SK-N-SH (cell line): ENCODE data around the gene ZBTB3. TPM values are rescaled to one million over a fixed set of nuclear protein-coding genes. Genes with fewer than 3 reads are reported as not detected.

Source experiments
- CTCF ChIA-PET: fragments of 300-600, 350-600 bp; formaldehyde crosslinking; extraction: SDS; loops from one replicate; lab custom pipeline; 2021; lab: Yijun Ruan, JAX
- POLR2A ChIA-PET: fragments of 350-600 bp; sonication (Branson Sonifier 250); formaldehyde crosslinking; extraction: SDS; loops from one replicate; lab custom pipeline; 2020; ENCODE audit warnings: antibody characterized with exemption, inconsistent platforms; lab: Yijun Ruan, JAX
- DNase-seq: peaks from one replicate; pipeline ENCODE4 v3.0.0; 2012
- H2AFZ ChIP-seq: fragments of 200-600 bp; sonication (generic); 2 replicates; pipeline ENCODE4 v1.8.1; 2016; ENCODE audit warnings: antibody characterized with exemption, mild to moderate bottlenecking, low read depth
- H3F3A ChIP-seq: fragments of 200-600 bp; sonication (generic); replicated peaks from 2 replicates; pipeline ENCODE3; 2016; ENCODE audit warnings: antibody characterized with exemption, mild to moderate bottlenecking; ENCODE audit not compliant: insufficient read depth
- H3K27ac ChIP-seq, 2 experiments: fragments of 200-500 bp in 1 of 2; fragments of 200-600 bp in 1 of 2; sonication (Bioruptor generic) in 1 of 2; sonication (generic), shearing (Covaris generic) in 1 of 2; 2 replicates each; pipeline versions ENCODE4 v1.5.1 to v1.6.1; 2014 to 2016; ENCODE audit warnings: low read depth in 2 of 2, inconsistent platforms in 1 of 2, low read length in 1 of 2, mild to moderate bottlenecking in 1 of 2, mixed read lengths in 1 of 2
- H3K27me3 ChIP-seq: fragments of 200-600 bp; sonication (generic), shearing (Covaris generic); 2 replicates; pipeline ENCODE4 v1.6.1; 2016; ENCODE audit warnings: mixed run types; ENCODE audit not compliant: insufficient read depth
- H3K36me3 ChIP-seq, 2 experiments: fragments of 200-500 bp in 1 of 2; fragments of 200-600 bp in 1 of 2; sonication (Bioruptor generic) in 1 of 2; sonication (generic) in 1 of 2; replicated peaks in 1 of 2; 2 replicates each; pipeline versions ENCODE3 to v1.5.1; 2014 to 2016; ENCODE audit warnings: low read length in 1 of 2, mild to moderate bottlenecking in 1 of 2; ENCODE audit not compliant: insufficient read depth in 2 of 2, control insufficient read depth in 1 of 2
- H3K4me1 ChIP-seq, 2 experiments: fragments of 200-500 bp in 1 of 2; fragments of 200-600 bp in 1 of 2; sonication (Bioruptor generic) in 1 of 2; sonication (generic), shearing (Covaris generic) in 1 of 2; 2 replicates each; pipeline versions ENCODE4 v1.5.1 to v1.6.1; 2014 to 2016; ENCODE audit warnings: low read depth in 1 of 2, low read length in 1 of 2, mixed run types in 1 of 2; ENCODE audit not compliant: insufficient read depth in 2 of 2, control insufficient read depth in 1 of 2
- H3K4me2 ChIP-seq: fragments of 200-600 bp; sonication (generic), shearing (Covaris generic); 2 replicates; pipeline ENCODE4 v1.6.1; 2017; ENCODE audit warnings: mixed run types
- H3K4me3 ChIP-seq, 2 experiments: fragments of 200-500 bp in 1 of 2; fragments of 200-600 bp in 1 of 2; sonication (Bioruptor generic) in 1 of 2; sonication (generic), shearing (Covaris generic) in 1 of 2; 2 replicates each; pipeline versions ENCODE4 v1.5.1 to v1.8.1; 2014 to 2016; ENCODE audit warnings: low read depth in 2 of 2, inconsistent platforms in 1 of 2, low read length in 1 of 2, mild to moderate bottlenecking in 1 of 2, mixed read lengths in 1 of 2, moderate library complexity in 1 of 2
- H3K79me2 ChIP-seq: fragments of 200-600 bp; sonication (generic); 2 replicates; pipeline ENCODE4 v1.8.1; 2017; ENCODE audit warnings: mild to moderate bottlenecking; ENCODE audit not compliant: insufficient read depth
- H3K9ac ChIP-seq: fragments of 200-600 bp; sonication (generic); 2 replicates; pipeline ENCODE4 v1.6.1; 2017; ENCODE audit warnings: mixed run types
- H3K9me2 ChIP-seq: fragments of 200-600 bp; sonication (generic); 2 replicates; pipeline ENCODE4 v1.6.1; 2017; ENCODE audit warnings: mixed run types
- H3K9me3 ChIP-seq: fragments of 200-600 bp; sonication (generic); 2 replicates; pipeline ENCODE4 v1.6.1; 2017; ENCODE audit warnings: mixed run types, mild to moderate bottlenecking, moderate library complexity
- H4K20me1 ChIP-seq: fragments of 200-600 bp; sonication (generic); 2 replicates; pipeline ENCODE4 v1.6.1; 2017; ENCODE audit warnings: mild to moderate bottlenecking, mixed run types; ENCODE audit not compliant: insufficient read depth
- CHD2 ChIP-seq: fragments of 150-350 bp; IDR thresholded peaks from 2 replicates; pipeline ENCODE4 v1.6.1; 2018; ENCODE audit warnings: low read length; ENCODE audit not compliant: partially characterized antibody
- CTCF ChIP-seq: fragments of 200-600 bp; sonication (generic); IDR thresholded peaks from 2 replicates; pipeline ENCODE4 v1.6.1; 2017; ENCODE audit warnings: antibody characterized with exemption, mild to moderate bottlenecking, moderate library complexity
- ELF1 ChIP-seq: IDR thresholded peaks from 2 replicates; pipeline ENCODE4 v1.4.0; 2012
- EZH2phosphoT487 ChIP-seq: fragments of 200-600 bp; sonication (generic); IDR thresholded peaks from 2 replicates; pipeline ENCODE4 v1.6.1; 2017; ENCODE audit warnings: low read depth, mixed run types, mild to moderate bottlenecking, antibody characterized with exemption, moderate library complexity, borderline replicate concordance
- FOXJ3 ChIP-seq: sonication (generic); formaldehyde crosslinking; IDR thresholded peaks from 2 replicates; pipeline ENCODE4 v1.5.1; 2020; ENCODE audit warnings: mild to moderate bottlenecking, missing genetic modification reagents
- GABPA ChIP-seq: IDR thresholded peaks from 2 replicates; pipeline ENCODE4 v1.4.0; 2012; ENCODE audit warnings: low read depth, mild to moderate bottlenecking
- GATA2 ChIP-seq: sonication (generic); formaldehyde crosslinking; IDR thresholded peaks from 2 replicates; pipeline ENCODE4 v1.5.0; 2020; ENCODE audit warnings: mild to moderate bottlenecking, missing genetic modification reagents
- IRF3 ChIP-seq: fragments of 150-350 bp; IDR thresholded peaks from 2 replicates; pipeline ENCODE4 v1.6.1; 2016; ENCODE audit warnings: mild to moderate bottlenecking, low read depth, low read length
- MXI1 ChIP-seq: IDR thresholded peaks from 2 replicates; pipeline ENCODE4 v1.6.1; 2012; ENCODE audit warnings: mild to moderate bottlenecking, low read depth, low read length, improper control_type of control experiment
- POLR2AphosphoS5 ChIP-seq: IDR thresholded peaks from 2 replicates; pipeline ENCODE4 v1.6.1; 2012; ENCODE audit warnings: low read depth, low read length
- RAD21 ChIP-seq: IDR thresholded peaks from 2 replicates; pipeline ENCODE4 v1.6.1; 2012; ENCODE audit warnings: mild to moderate bottlenecking, low read length
- RFX5 ChIP-seq: IDR thresholded peaks from 2 replicates; pipeline ENCODE4 v1.6.1; 2012; ENCODE audit warnings: mild to moderate bottlenecking, improper control_type of control experiment, low read length
- SIN3A ChIP-seq: IDR thresholded peaks from 2 replicates; pipeline ENCODE4 v1.6.1; 2012; ENCODE audit warnings: low read depth, mild to moderate bottlenecking, low read length, moderate library complexity, borderline replicate concordance
- USF1 ChIP-seq: IDR thresholded peaks from 2 replicates; pipeline ENCODE4 v1.4.0; 2012; ENCODE audit warnings: low read depth, borderline replicate concordance
- YY1 ChIP-seq: IDR thresholded peaks from 2 replicates; pipeline ENCODE4 v1.4.0; 2012; ENCODE audit warnings: low read depth, mild to moderate bottlenecking
- WGBS: methylation state at CpG from one replicate; pipeline ENCODE4 v1.1.6; 2017; ENCODE audit warnings: low lambda C conversion rate; 5-methylcytosine and 5-hydroxymethylcytosine counted together
- polyA plus RNA-seq, 3 experiments: library from polyadenylated mRNA; depleted of rRNA; stranded (reverse); fragments of >200 nt; gene quantifications; 2 replicates each; pipeline ENCODE4 v1.2.3, GENCODE V29; 2012

ZBTB3 gene
- polyA plus RNA-seq, 1 of the 3 experiments (the other 2 are of a cell fraction): 2.1 TPM

GRCh38 chr11:62791501-62792201 lies 37.7 kb upstream of the ZBTB3 start, which contains the start of gene TMEM223 (continued):
- no peak for TF ChIP-seq MXI1
- TF ChIP-seq GATA2 (CRISPR knock-in tag): no peak
- peak; percentile 91 for TF ChIP-seq YY1
- peak; percentile 74 for TF ChIP-seq ELF1
- TF ChIP-seq EZH2phosphoT487: no peak
- no peak for TF ChIP-seq CTCF
- no peak for TF ChIP-seq USF1
- TF ChIP-seq FOXJ3 (CRISPR knock-in tag): no peak
- TF ChIP-seq SIN3A: peak; percentile 29; the same call in 1 of the 2 replicates

GRCh38 chr11:62789576-62789975 lies 35.6 kb upstream of the ZBTB3 start:
- no peak for DNase-seq
- 80% methylated on average over 2 of the region's 3 CpGs for WGBS
- H3K79me2 ChIP-seq: peaks cover 59% of the 10 kb centered on the region
- peaks cover 51% of the 10 kb centered on the region for H3F3A ChIP-seq
- H3K9me2 ChIP-seq: no peaks in the 10 kb centered on the region
- H3K27ac ChIP-seq: peak overlapping the region in 1 of 2 experiments; percentile 33; a peak in 1 of 4 replicates
- H3K27me3 ChIP-seq: no peaks in the 10 kb centered on the region
- H3K9me3 ChIP-seq: no peaks in the 10 kb centered on the region
- H3K4me2 ChIP-seq: no peak overlapping the region; the same call in none of the 2 replicates
- H3K4me3 ChIP-seq: no peak overlapping the region
- H2AFZ ChIP-seq: no peak overlapping the region
- peaks cover 40 to 45% of the 10 kb centered on the region in 2 experiments for H3K36me3 ChIP-seq
- H3K9ac ChIP-seq: no peak overlapping the region
- H3K4me1 ChIP-seq: peaks cover 9 to 30% of the 10 kb centered on the region in 2 experiments
- ChIA-PET CTCF (interaction anchor here (0.9 to 6.6 kb wide), 6 partner anchors 16 to 109 kb away, joined by 3 to 130 read pairs (median 4); partner anchors contain the start of genes NXF1, SLC3A2 and TAF6L), POLR2A (interaction anchor here (0.7 to 2.0 kb wide), 4 partner anchors 14 to 52 kb away, joined by 3 to 10 read pairs (median 3); partner anchors contain the start of gene STX5)
- no peaks in the 10 kb centered on the region for H4K20me1 ChIP-seq
- TF ChIP-seq GABPA (no peak), POLR2AphosphoS5 (no peak), MXI1 (no peak), RAD21 (no peak), RFX5 (no peak), CHD2 (no peak), USF1 (no peak), IRF3 (no peak)
